T-cell (primary cell): Measurements from ENCODE around the gene TCHH. TPM values are rescaled to one million over a fixed set of nuclear protein-coding genes. Genes with fewer than 3 reads are reported as not detected.

ENCODE experiments used
- ATAC-seq, 4 experiments: fragments of 200-7000 bp in 3 of 4; fragments of 150-1000 bp in 1 of 4; cut with Tn5 transposase; replicated peaks in 1 of 4; 1 replicate in 3 of 4; 2 replicates in 1 of 4; pipeline ENCODE4 v1.10.0; 2021; ENCODE audit warnings: moderate library complexity in 3 of 4, mild to moderate bottlenecking in 2 of 4, moderate number of reproducible peaks in 1 of 4
- CTCF ChIA-PET, 2 donors: fragments of 300-600 bp; sonication (Branson Sonifier 250); formaldehyde crosslinking; loops; one replicate each; lab custom pipeline; 2022; ENCODE audit warnings: antibody characterized with exemption in 2 of 2; lab: Charles Lee
- POLR2A ChIA-PET, 2 donors: fragments of 300-600 bp; sonication (Branson Sonifier 250); formaldehyde crosslinking; loops; one replicate each; lab custom pipeline; 2022; ENCODE audit warnings: antibody characterized with exemption in 2 of 2; lab: Charles Lee
- DNase-seq, 35 experiments: peaks; one replicate each; pipeline versions ENCODE4 v3.0.0 to v3.0.0-alpha.2; 2013 to 2023
- H3K27ac ChIP-seq: one replicate; pipeline ENCODE4 v1.5.1; 2013; ENCODE audit warnings: low read length
- H3K27me3 ChIP-seq, 2 experiments: replicated peaks in 1 of 2; 1 replicate in 1 of 2; 2 replicates in 1 of 2; pipeline versions ENCODE4 v1.6.1 to v1.7.0; 2013; ENCODE audit warnings: low read length in 1 of 2, mixed read lengths in 1 of 2; ENCODE audit not compliant: control insufficient read depth in 2 of 2, insufficient read depth in 2 of 2; ENCODE audit errors: extremely low read depth in 1 of 2
- H3K36me3 ChIP-seq, 2 donors: 1 replicate in 1 of 2; 2 replicates in 1 of 2; pipeline versions ENCODE4 v1.6.1 to v1.7.0; 2013; ENCODE audit warnings: low read length in 1 of 2; ENCODE audit not compliant: control insufficient read depth in 2 of 2, insufficient read depth in 1 of 2; ENCODE audit errors: extremely low read depth in 1 of 2
- H3K4me1 ChIP-seq, 2 experiments: 1 replicate in 1 of 2; 2 replicates in 1 of 2; pipeline versions ENCODE4 v1.6.1 to v1.7.0; 2013; ENCODE audit warnings: low read length in 2 of 2, mixed read lengths in 1 of 2; ENCODE audit not compliant: insufficient read depth in 2 of 2, control insufficient read depth in 1 of 2; ENCODE audit errors: extremely low read depth in 1 of 2
- H3K4me3 ChIP-seq, 2 donors: 1 replicate in 1 of 2; 2 replicates in 1 of 2; pipeline versions ENCODE4 v1.5.1 to v1.7.0; 2013; ENCODE audit warnings: mild to moderate bottlenecking in 2 of 2, low read length in 1 of 2, moderate library complexity in 1 of 2; ENCODE audit not compliant: control insufficient read depth in 1 of 2; ENCODE audit errors: extremely low read depth in 1 of 2
- H3K9me3 ChIP-seq: 2 replicates; pipeline ENCODE4 v1.7.0; 2013
- H3K27ac Mint-ChIP-seq, 2 donors: one replicate each; pipeline ENCODE4 v1.8.0; 2020 to 2021; ENCODE audit warnings: mild to moderate bottlenecking in 2 of 2, mixed read lengths in 2 of 2
- H3K27me3 Mint-ChIP-seq, 2 donors: one replicate each; pipeline ENCODE4 v1.8.0; 2021 to 2022; ENCODE audit warnings: mixed read lengths in 2 of 2
- H3K36me3 Mint-ChIP-seq: one replicate; pipeline ENCODE4 v1.8.0; 2021; ENCODE audit warnings: mixed read lengths
- H3K4me1 Mint-ChIP-seq, 3 donors: one replicate each; pipeline ENCODE4 v1.8.0; 2020 to 2022; ENCODE audit warnings: mixed read lengths in 3 of 3, mild to moderate bottlenecking in 1 of 3
- H3K4me3 Mint-ChIP-seq, 3 donors: one replicate each; pipeline ENCODE4 v1.8.0; 2020 to 2022; ENCODE audit warnings: mild to moderate bottlenecking in 3 of 3, mixed read lengths in 3 of 3, moderate library complexity in 3 of 3
- H3K9me3 Mint-ChIP-seq, 3 donors: one replicate each; pipeline ENCODE4 v1.8.0; 2020 to 2022; ENCODE audit warnings: mixed read lengths in 3 of 3
- WGBS: methylation state at CpG from one replicate; pipeline ENCODE4 v1.1.5; 2013; ENCODE audit warnings: missing lambda C conversion rate; ENCODE audit not compliant: insufficient coverage; 5-methylcytosine and 5-hydroxymethylcytosine counted together
- total RNA-seq, 35 experiments: library from RNA in 6 of 35; stranded (reverse) in 6 of 35; fragments of 120-200 nt in 1 of 35; gene quantifications; one replicate each; pipeline versions ENCODE4 v1.2.1 to v1.2.4 and lab custom pipeline; 2013 to 2026

TCHH gene
- total RNA-seq, 5 donors from 2014 or later (not counting 1 experiment from before 2014, with no cell fraction given), result 0.03 TPM; not detected in 4

DNA sequence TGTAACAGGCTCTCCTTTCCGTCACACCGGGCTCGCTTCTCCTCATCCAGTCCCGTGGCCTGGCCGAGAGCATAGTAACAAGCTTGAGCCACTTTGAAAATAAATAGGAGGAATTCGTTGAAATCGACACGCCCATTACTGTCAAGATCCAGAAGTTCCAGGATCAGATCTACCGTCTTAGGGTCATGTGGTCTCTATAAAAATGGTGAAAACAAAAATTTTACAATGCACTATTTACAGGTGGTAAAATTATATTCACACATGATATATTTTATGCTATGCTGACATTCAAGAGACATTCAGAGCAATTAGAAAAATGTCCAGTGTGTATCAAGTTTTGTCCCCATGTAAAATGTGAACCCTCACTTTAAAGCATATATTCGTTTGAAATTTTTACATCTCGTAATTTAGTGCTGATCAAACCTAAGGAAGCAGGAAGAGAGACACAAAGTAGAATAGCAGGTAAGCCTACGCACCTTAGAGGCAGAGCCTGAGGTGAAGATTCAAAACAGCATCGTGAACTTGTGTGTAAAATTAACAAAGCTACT is 2.3 kb downstream of the TCHH start:
- Histone ChIP-seq H3K36me3 (no peaks in the 10 kb centered on the region), H3K4me3 (peak overlapping the region in 1 of 2 donors; percentile 14), H3K27ac (no peak overlapping the region), H3K27me3 (peaks cover 25 to 51% of the 10 kb centered on the region in 2 experiments), H3K9me3 (no peaks in the 10 kb centered on the region), H3K4me1 (peaks cover 0 to 48% of the 10 kb centered on the region in 2 experiments)
- Mint-ChIP-seq H3K4me1 (no peaks in the 10 kb centered on the region), H3K9me3 (no peaks in the 10 kb centered on the region), H3K27me3 (peaks cover 15 to 26% of the 10 kb centered on the region in 2 donors), H3K4me3 (no peak overlapping the region), H3K36me3 (no peaks in the 10 kb centered on the region), H3K27ac (no peak overlapping the region)
- 3% methylated on average over 5 of the region's 13 CpGs for WGBS
- DNase-seq (no peak), ATAC-seq (no peak)
- POLR2A ChIA-PET, result interaction anchor here in 1 of 2 donors (0.6 kb wide), 1 partner anchor 63 kb away, joined by 3 read pairs; no protein-coding TSS in a partner anchor
- CTCF ChIA-PET, result no interaction called here

DNA sequence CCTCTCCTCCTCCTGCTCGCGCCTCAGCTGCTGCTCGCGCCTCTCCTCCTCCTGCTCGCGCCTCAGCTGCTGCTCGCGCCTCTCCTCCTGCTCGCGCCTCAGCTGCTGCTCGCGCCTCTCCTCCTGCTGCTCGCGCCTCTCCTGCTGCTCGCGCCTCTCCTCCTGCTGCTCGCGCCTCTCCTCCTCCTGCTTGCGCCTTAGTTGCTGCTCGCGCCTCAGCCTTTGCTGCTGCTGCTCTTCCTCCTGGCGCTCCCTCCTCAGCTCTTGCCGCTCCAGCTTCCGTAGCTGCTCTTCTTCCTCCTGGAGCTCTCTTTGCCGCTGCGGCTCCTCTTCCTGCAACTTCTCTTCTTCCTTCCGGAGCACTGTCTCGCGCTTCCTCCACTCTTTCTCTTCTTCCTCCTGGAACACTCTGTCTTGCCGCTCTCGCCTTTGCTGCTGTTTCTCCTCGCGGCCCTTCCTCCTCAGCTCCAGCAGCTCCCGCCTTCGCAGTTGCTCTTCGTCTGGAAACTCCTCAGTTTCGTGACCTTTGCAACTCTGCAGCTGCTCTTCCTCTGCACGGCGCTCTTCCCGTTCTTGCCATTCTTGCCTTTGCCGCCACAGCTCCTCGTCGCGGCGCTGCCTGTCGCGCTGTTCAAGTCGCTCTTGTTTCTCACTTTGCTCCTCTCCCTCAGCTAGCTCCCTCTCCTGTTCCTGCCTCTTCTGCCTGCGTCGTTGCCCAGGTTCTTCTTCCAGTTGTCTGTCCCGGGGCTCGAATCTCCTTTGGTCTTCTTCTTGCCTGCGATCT is 3.0 kb downstream of the TCHH start:
- H3K9me3 Mint-ChIP-seq, result no peaks in the 10 kb centered on the region
- Histone ChIP-seq H3K36me3 (no peaks in the 10 kb centered on the region), H3K4me1 (peaks cover 0 to 53% of the 10 kb centered on the region in 2 experiments), H3K27me3 (peaks cover 29 to 57% of the 10 kb centered on the region in 2 experiments), H3K9me3 (no peaks in the 10 kb centered on the region), H3K27ac (no peak overlapping the region), H3K4me3 (peak overlapping the region; percentile 14 to 62)
- H3K36me3 Mint-ChIP-seq, result no peaks in the 10 kb centered on the region
- H3K27me3 Mint-ChIP-seq, result peaks cover 12 to 23% of the 10 kb centered on the region in 2 donors
- ATAC-seq, result no peak
- no peak overlapping the region for H3K4me3 Mint-ChIP-seq
- POLR2A ChIA-PET, result interaction anchor here in 1 of 2 donors (0.6 kb wide), 1 partner anchor 63 kb away, joined by 3 read pairs; no protein-coding TSS in a partner anchor
- H3K27ac Mint-ChIP-seq, result no peak overlapping the region
- H3K4me1 Mint-ChIP-seq, result no peaks in the 10 kb centered on the region
- CTCF ChIA-PET, result no interaction called here
- DNase-seq, result peak in 1 of 35 experiments; percentile 22
- WGBS, result 3% methylated on average over 53 of the region's 53 CpGs

DNA sequence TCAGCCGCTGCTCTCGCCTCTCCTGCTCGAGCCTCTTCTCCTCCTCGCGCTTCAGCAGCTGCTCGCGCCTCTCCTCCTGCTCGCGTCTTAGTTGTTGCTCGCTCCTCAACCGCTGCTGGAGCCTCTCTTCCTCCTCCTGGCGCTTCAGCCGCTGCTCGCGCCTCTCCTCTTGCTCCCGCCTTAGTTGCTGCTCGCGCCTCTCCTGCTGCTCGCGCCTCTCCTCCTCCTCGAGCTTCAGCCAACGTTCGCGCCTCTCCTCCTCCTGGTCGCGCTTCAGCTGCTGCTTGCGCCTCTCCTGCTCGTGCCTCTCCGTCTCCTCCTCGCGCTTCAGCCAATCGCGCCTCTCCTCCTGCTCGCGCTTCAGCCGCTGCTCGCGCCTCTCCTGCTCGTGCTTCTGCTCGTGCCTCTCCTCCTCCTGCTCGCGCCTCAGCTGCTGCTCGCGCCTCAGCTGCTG is 3.7 kb downstream of the TCHH start:
- Histone ChIP-seq H3K4me3 (peak overlapping the region; percentile 52 to 74), H3K27ac (no peak overlapping the region), H3K4me1 (peaks cover 0 to 53% of the 10 kb centered on the region in 2 experiments), H3K36me3 (no peaks in the 10 kb centered on the region), H3K9me3 (no peaks in the 10 kb centered on the region), H3K27me3 (peaks cover 29 to 59% of the 10 kb centered on the region in 2 experiments)
- Mint-ChIP-seq H3K36me3 (no peaks in the 10 kb centered on the region), H3K4me3 (no peak overlapping the region), H3K27ac (no peak overlapping the region), H3K27me3 (peaks cover 9 to 16% of the 10 kb centered on the region in 2 donors), H3K4me1 (no peaks in the 10 kb centered on the region), H3K9me3 (no peaks in the 10 kb centered on the region)
- ATAC-seq, result peak; percentile 6 to 34 (median 31)
- POLR2A ChIA-PET, result interaction anchor here in 1 of 2 donors (0.8 kb wide), 1 partner anchor 102 kb away, joined by 22 read pairs; no protein-coding TSS in a partner anchor
- CTCF ChIA-PET, result no interaction called here
- DNase-seq, result peak in 3 of 35 experiments; percentile 14 to 30 (median 29)
- WGBS, result under 1% methylated on average over 37 of the region's 44 CpGs

DNA sequence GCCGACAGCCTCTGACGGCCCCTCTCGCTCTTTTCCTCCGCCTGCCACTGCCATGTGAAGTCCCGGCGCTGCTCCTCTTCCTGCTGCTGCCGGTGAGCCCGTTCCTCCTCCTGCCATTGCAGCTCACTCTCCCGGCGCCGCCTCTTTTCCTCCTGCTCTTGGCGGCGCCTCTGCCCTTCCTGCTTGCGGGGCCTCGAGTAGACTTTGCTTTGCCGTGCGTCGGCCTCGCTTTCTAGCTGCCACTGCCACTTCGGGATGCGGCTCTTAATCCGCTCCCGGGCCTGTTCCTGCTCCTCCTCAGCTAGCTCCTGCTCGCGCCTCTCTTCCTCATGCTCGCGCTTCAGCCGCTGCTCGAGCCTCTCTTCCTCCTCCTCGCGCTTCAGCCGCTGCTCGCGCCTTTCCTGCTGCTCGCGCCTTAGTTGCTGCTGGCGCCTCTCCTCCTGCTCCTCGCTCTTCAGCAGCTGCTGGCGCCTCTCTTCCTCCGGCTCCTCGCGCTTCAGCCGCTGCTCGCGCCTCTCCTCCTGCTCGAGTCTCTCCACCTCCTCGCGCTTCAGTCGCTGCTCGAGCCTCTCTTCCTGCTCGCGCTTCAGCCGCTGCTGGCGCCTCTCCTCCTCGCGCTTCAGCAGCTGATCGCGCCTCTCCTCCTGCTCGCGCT is 4.3 kb downstream of the TCHH start:
- Histone ChIP-seq H3K4me1 (peaks cover 0 to 53% of the 10 kb centered on the region in 2 experiments), H3K36me3 (no peaks in the 10 kb centered on the region), H3K4me3 (peak overlapping the region; percentile 52 to 74), H3K27me3 (peaks cover 32 to 59% of the 10 kb centered on the region in 2 experiments), H3K27ac (no peak overlapping the region), H3K9me3 (no peaks in the 10 kb centered on the region)
- Mint-ChIP-seq H3K27ac (no peak overlapping the region), H3K36me3 (no peaks in the 10 kb centered on the region), H3K4me1 (no peaks in the 10 kb centered on the region), H3K9me3 (no peaks in the 10 kb centered on the region), H3K27me3 (peaks cover 9 to 14% of the 10 kb centered on the region in 2 donors), H3K4me3 (no peak overlapping the region)
- DNase-seq (peak in 7 of 35 experiments; percentile 7 to 42 (median 15)), ATAC-seq (peak; percentile 44 to 71 (median 68))
- WGBS, result under 1% methylated on average over 60 of the region's 60 CpGs
- ChIA-PET POLR2A (interaction anchor here in 1 of 2 donors (0.8 kb wide), 1 partner anchor 102 kb away, joined by 22 read pairs; no protein-coding TSS in a partner anchor), CTCF (interaction anchor here in 1 of 2 donors (1.7 kb wide), 1 partner anchor 57 kb away, joined by 4 read pairs; no protein-coding TSS in a partner anchor)

DNA sequence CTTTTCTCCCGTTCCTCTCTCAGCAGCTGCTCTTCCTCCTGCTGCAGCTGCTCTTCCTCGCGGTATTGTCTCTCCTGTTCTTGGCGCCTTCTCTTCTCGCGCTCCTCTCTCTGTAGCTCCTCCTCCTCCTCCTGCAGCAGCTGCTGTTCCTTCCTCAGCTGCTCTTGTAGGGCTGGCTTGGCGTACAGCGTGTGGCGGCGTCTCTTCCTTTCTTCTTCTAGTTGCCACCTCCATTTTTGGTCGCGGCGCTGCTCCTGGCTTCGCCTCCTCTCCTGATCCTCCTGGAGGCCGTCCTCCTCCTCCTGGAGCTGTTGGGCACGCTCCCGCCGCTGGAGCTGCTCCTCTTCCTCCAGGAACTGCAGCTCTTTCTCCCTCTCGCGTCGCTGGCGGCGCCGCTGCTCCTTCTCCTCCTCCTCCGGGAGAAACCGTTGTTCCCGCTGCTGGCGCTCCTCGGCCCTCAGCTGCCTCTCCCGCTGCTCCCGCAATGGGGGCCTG is 4.8 kb downstream of the TCHH start:
- peak in 3 of 35 experiments; percentile 15 to 40 (median 18) for DNase-seq
- Histone ChIP-seq H3K27ac (no peak overlapping the region), H3K27me3 (peaks cover 33 to 58% of the 10 kb centered on the region in 2 experiments), H3K36me3 (no peaks in the 10 kb centered on the region), H3K9me3 (no peaks in the 10 kb centered on the region), H3K4me3 (peak overlapping the region; percentile 52 to 74), H3K4me1 (peaks cover 0 to 53% of the 10 kb centered on the region in 2 experiments)
- H3K4me1 Mint-ChIP-seq, result no peaks in the 10 kb centered on the region
- H3K27me3 Mint-ChIP-seq, result peaks cover 9 to 12% of the 10 kb centered on the region in 2 donors
- no peaks in the 10 kb centered on the region for H3K36me3 Mint-ChIP-seq
- peak; percentile 62 to 73 (median 66) for ATAC-seq
- CTCF ChIA-PET, result interaction anchor here (0.6 to 1.7 kb wide), 4 partner anchors 57 to 182 kb away, joined by 3 to 6 read pairs (median 4); no protein-coding TSS in a partner anchor
- POLR2A ChIA-PET, result no interaction called here
- no peak overlapping the region for H3K27ac Mint-ChIP-seq
- 4% methylated on average over 29 of the region's 31 CpGs for WGBS
- no peak overlapping the region for H3K4me3 Mint-ChIP-seq
- no peaks in the 10 kb centered on the region for H3K9me3 Mint-ChIP-seq
